ENCODE data around the gene A1BG.
"Not testable (repeated sequence)": the region's sequence is repeated elsewhere in the genome, so short reads cannot be mapped to it uniquely, and the experiment has no call there.

The A1BG gene

DNA sequence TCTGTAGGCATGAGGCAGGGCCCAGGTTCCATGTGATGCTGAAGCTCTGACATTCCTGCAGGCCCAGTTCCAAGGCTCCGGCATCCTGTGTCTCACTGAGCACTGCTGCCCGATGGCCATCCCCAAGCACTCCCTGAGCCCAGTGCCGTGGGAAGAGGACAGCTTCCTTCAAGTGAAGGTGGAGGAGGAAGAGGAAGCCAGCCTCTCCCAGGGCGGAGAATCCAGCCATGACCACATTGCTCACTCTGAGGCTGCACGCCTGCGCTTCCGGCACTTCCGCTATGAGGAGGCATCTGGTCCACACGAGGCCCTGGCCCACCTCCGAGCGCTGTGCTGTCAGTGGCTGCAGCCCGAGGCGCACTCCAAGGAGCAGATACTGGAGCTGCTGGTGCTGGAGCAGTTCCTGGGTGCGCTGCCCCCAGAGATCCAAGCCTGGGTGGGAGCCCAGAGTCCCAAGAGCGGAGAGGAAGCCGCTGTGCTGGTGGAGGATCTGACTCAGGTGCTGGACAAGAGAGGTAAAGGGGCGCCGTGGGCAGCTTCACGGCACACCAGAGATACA lies 18.5 kb downstream of the A1BG start:
- DNase-seq, result no peak

DNA sequence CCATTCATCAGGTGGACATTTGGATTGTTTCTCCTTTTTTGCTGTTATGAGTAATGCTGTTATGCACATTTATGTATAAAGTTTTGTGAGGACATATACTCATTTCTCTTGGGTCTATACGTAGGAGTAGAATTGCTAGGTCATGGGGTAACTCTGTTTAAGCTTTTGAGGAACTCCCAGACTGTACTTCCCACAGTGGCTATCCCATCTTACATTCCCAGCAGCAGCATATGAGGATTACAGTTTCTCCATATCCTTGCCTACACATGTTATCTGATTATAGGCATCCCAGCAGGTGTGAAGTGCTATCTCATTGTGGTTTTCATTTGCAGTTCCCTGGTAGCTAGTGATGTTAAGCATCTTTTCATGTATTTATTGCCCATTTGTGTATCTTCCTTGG lies 20.6 kb downstream of the A1BG start:
- no peak for DNase-seq

DNA sequence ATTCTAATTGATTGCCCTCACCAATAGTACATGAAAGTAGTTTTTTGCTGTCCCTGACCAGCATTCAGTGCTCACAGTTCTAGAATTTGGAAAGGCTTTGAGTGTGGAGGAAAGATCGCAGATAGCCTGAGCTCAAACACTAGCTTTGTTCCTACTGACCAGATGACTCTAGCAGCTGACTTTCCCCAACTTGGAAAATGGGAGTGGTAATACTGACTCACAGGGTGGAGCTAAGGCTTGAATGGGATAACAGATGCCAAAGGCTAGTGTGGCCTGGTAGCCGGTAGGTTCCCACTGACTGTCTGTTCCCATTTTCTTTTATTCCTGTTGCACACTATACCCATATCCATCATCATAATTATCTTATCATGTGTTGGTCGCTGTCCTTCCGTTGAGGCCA lies 22.8 kb downstream of the A1BG start:
- peak; percentile 64 for DNase-seq

DNA sequence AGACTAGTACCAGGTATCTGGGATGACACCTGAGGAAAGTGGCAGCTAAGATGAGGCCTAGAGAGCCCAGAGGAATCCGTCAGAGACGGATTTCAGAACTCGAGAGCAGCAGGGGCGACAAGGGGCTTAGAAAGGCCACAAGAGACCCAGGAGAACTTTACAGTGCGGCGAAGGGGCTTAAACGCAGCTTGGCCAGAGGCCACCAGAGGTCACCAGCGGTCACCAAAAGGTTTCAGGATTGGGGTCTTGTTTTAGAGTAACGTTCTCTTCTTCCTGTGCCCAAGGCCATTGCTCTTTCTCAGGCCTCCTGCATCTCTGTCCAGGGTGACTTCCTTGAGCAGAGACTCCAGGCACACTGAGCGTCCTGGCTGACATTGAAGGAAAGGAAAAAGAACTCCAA lies 24.3 kb downstream of the A1BG start:
- DNase-seq, result no peak

DNA sequence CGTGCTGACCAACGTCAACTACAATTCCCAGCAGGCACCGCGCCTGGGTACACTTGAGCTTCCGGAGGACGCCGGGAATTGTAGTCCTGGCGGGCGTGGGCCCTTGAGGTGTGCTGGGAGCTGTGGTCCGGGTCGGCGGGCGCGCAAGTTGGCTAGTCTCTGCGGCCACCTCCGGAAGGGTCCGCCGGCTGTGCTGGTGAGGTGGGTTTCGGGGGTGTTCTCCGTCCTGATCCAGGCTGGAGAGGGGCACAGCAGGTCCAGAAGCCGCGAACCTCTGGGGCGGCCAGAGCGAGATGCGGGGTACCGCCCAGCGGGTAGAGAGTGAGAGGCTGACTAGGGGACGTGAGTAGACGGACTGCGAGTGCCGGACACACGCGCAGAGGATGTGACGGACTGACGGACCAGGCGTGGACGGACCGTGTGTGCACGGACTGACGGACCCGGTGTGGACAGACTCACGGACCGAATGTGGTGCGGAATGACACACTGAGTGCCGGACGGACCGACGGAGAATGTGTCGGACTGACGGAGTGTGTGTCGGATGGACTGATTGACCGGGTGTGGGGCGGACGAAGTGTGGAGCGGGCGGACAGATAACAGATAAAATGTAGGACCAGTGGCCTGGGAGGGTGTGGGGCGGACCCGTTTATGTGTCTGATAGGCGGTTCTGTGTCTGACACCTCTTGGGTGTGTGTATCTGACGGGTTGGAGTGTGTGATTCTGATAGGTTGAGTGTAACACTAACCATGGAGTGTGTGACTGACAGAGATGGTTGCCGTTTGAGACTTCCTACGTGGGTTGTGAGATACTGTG lies 26.2 kb downstream of the A1BG start, which contains the start of gene ZSCAN22:
Gene ZSCAN22, plus strand, starts transcription at position 81 of the 813 bp plus-strand sequence. CDS start 7,809 bp downstream, outside the sequence.
- peak; percentile 96 for DNase-seq

DNA sequence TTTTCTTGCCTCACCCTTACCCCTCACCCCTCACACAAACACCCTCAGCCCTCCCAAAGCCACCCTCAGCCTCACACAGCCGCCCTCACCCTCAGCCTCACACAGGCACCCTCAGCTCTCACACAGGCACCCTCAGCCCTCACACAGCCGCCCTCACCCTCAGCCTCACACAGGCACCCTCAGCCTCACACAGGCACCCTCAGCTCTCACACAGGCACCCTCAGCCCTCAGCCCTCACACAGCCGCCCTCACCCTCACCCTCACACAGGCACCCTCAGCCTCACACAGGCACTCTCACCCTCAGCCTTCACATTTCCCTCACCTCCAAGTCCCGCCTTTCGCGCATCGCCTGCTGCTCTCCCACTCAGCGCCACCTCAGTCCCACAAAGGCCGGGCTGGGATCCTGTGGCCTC lies 26.8 kb downstream of the A1BG start:
- no peak for DNase-seq

DNA sequence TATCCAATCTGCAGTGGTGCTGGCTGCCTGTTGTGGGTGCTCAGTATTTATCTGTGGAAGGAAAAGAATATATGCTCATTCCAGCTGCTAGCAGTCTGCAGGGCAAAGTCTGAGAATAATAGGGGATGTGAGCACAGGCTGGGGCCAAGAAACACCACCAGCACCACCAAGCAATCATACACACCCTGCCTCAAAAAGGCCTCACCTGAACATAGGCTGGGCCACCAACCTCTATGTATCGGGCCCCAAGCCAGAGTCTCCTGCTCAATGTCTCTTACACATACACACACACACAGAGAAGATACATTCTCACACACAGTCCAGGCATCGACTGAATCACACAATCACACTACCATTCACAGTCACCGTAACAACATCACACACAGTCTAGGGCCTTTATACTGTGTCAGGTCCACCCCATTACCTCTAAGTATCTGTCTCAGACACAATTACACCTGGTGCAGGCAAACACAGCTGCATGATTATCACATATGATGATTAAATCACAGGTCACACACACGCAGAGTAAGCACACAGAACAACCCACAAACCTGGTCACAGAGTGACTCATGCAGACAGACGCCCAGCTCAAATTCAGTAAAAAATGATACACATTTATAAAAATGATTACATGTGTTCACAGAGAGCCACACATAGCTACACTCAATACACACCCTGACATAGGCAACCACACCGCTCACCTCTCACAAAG lies 27.8 kb downstream of the A1BG start:
- DNase-seq, result no peak

DNA sequence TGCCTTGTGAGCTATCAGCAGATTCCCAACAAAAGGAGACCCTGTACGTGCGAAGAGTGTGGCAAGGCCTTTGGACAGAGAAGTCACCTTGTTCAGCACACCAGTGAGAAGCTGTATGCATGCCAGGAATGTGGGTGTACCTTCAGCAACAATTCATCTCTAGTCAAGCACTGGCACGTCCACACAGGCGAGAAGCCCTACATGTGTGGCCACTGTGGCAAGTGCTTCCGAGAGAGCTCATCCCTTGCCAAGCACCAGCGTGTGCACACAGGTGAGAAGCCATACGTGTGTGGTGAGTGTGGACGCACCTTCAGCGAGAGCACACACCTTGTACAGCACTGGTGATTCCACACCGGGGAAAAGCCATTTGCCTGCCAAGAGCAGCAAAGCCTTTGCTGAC lies 34.1 kb downstream of the A1BG start:
- DNase-seq, result no peak

DNA sequence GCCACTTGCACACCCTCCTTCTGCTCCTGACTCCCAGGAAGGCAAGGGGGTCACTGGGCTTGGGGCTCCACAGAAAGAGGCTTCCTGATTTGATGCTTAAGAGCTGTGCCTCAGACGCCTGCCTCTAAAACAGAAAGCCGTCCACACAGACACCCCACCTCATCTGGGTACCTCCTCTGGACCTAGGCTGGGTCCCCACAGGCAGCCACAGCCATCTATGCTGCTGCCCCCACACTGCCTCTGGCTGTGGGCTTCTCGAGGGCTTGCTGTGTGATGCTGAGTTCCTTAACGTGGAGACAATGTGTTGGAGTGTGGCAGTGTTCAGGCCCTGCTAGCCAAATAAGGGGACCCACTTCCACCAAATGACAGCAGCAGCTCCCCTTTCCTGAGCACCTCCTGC lies 35.0 kb downstream of the A1BG start:
- DNase-seq, result no peak

DNA sequence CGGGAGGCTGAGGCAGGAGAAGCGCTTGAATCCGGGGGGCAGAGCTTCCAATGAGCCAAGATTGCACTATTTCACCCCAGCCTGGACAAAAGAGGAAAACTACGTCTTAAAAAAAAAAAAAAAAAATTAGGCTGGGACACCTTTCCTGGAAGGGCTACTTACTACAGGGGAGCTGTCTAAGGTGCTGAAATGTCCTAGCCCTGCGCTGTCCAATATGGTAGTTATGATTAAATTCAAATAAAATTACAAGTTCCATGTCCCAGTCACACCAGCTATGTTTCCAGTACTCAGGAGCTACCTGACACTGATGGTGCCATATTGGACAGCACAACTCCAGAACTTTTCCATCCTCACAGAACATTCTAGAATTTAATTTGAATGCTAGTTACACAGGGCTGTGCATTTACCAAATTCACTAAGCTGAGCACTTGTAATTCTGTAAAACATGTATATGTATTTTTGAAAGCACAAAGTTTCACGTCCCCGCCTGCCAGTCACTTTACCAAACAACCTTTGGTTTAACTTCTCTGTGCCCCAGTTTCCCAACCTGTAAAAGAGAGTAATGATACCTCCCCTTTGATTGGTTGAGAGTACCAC lies 35.7 kb downstream of the A1BG start:
- DNase-seq, result peak; percentile 21

DNA sequence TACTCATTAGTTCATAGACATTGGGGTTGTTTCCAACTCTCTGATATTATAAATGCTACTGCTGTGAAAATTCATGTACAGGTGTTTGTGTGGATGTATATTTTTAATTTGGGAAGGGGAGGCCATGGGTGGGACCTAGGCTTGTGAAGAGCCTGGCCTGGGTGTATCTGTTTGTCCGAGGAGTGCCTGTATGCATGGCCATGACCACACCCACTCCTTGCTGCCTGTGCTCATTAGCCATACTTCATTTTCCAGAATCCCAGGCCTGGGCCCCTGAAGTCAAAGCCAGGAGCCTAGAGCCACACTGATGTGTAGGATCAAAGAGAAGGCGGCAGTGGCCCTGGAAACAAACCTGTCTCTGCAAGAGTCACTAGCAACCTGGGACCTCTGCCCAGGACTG lies 37.7 kb downstream of the A1BG start:
- no peak for DNase-seq

DNA sequence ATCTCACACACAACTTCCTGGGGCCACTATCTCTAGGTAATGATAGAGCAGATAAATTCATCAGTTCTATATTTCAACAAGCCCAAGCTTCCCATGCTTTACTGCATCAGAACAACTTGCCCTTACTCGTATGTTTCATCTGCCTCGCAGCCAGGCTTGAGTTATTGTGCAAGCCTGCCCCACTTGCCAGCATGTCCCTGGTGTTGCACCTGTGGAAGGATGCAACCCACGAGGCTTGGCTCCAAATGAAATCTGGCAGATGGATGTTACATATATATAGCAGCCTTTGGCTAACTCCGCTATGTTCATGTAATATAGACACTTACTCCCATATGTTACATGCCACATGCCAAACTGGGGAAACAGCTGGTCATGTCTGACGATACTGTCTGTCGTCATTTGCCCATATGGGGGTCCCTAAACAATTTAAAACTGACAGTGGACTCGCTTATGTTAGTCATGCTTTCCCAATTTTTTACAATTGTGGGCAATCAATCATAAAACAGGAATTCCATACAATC lies 41.9 kb downstream of the A1BG start:
- no peak for DNase-seq

DNA sequence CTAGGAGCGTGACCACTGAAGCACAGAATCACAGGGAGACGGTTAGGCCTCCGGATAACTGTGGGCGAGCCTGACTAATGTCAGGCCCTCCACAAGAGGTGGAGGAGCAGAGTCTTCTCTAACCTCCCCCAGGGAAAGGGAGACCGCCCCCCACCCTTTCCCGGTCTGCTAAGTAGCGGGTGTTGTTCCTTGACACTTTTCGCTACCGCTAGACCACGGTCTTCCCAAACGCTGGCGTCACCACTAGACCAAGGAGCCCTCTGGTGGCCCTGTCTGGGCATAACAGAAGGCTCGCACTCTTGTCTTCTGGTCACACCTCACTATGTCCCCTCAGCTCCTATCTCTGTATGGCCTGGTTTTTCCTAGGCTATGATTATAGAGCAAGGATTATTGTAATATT lies 42.6 kb downstream of the A1BG start:
- DNase-seq, result not testable (repeated sequence)

DNA sequence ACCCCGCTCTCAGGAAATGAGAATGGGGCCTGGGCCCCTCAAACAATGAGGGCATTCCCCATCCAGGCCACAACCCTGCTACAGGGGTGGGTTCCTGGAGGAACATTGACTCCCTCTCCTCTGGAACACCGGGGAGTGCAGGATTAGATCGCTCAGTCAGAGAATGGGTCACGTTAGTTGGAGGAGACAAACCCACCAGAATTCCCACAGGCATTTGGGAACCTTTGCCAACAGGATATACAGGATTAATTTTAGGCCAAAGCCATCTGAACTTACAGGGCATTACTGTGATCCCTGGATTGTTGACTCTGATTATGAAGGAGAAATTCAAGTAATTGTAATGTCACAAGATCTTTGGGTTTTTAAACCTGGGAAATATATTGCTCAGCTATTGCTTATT lies 45.6 kb downstream of the A1BG start:
- DNase-seq, result no peak

DNA sequence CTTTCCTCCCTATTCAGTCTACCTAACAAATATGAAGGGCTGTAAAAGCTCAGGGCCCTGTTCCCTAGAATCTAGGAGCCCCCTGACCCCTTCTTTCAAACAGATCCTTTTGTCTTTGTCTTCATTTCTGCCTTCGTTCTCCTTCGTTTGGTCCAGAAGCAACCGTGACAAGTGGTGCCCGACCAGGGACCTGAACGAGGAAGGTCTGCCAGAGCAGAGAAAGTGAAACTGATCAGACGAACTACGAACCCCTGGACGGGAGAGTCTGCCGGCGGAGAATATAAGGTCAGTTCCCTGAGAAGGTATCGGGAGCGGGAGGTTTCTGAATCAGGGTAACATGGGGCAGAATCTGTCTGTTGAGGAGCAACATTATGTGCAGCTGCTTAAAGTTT lies 47.4 kb downstream of the A1BG start:
- DNase-seq, result peak; percentile 4

DNA sequence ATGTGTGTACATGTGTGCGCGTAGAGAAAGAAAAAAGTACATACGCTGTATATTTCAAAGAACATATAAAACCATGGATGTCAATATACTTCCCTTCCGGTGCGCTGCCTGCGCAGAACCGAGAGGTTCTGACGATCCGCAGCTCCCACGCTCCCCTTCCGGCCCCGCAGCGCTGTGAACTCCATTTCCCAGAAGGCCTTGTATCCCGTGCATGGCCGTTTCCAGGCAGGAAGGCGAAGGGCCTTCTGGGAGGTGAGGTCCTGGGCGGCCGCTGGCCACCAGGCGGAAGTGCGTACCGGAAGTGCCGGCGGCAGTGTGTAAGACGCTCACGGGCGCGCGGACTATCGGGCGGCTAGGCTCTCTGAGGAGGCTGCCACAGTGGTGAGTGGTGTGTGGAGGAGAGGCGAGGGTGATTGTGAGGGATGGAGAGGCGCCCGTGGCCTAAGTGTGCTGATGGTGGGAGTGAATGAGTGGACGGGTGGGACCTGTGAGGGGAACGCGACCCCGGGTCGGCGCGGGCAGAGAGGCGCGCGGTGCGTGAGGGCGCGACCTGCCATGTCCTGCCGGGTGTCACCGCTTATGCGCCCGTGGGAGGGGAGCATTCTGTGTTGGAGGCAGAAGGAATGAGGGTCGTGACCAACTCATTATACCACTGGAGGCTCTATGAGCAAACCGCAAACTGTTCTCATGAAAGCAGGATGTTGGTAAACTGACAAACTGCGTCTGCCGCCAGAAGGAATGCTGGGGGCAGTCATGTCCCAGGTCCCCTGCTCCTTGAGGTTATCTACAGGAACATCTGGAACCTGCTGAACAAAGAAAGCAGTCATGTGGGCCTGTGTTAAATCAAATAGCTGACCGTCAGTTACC lies 48.0 kb downstream of the A1BG start, which contains the start of gene ERVK3-1:
Gene ERVK3-1, plus strand, starts transcription at position 313 of the 867 bp plus-strand sequence. CDS start 6,792 bp downstream, outside the sequence.
- peak; percentile 96 for DNase-seq

DNA sequence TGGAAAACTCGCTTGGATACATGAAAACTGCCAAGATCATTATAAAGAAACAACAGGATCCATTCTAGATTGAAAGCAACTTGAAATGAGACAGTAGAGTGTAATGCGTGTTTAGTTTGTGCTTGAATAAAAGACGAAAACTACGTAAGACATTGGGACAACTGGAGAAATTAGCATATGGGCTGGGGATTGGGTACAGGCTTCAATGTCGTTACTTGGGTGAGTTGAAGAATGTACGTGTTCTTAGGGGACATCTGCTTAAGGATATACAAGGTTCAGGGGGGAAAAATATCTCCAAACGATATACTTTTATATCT lies 48.6 kb downstream of the A1BG start:
- DNase-seq, result no peak

DNA sequence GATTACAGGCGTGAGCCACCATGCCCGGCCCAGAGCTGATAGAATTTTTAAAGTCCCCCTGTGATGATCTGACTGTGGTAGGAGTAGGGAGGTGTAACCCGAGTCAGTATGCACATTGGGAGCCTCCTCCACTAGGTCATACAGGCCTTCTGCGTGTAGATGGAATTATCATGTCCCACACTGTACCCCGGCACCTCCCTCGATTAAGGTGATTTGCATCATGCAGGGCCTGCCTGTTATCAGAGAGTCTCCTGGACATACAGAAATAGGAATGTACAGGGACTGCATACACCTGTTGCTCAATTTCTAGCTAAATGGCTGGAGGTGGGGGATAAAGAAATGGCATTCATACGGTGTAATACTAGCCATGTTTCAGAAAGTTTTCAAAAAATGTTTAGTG lies 49.0 kb downstream of the A1BG start:
- no peak for DNase-seq

DNA sequence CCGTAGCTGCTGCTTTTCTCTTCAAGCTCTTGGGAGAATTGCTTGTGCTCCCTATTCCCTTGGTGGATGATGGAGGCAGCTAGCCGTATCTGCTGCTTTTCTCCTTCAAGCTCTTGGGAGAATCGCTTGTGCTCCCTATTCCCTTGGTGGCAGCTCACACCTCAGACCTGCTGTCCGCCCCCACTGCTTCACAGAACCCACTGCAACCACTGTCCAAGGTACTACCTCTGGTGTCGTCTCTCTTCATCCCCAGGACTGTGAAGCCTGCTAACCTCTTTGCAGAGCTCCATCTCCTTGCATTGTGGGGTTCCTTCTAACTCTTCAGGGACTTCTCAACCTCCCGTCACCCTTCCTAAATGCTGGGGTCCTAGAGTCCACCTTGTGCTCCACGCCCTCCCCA lies 52.7 kb downstream of the A1BG start:
- no peak for DNase-seq

DNA sequence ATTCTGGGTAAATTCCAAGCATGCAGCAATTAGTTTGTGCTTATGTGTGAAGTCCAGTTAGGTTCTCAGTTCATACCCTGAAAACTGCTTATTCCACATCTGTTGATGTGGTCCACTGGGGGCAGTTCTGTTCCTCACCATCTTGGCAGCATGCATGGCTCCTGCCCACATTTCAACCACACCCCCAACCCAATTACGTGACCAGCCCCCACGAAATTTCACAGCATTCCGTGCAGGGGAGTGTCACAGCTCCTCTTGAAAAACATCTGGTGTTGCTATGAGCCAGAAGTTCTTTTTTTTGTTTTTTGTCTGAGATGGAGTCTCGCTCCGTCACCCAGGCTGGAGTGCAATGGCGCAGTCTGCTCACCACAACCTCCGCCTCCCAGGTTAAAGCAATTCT lies 57.2 kb downstream of the A1BG start:
- no peak for DNase-seq

All from EL (cell line).